HepG2 (cell line): Measurements from ENCODE around the gene CAPRIN1. TPM values are rescaled to one million over a fixed set of nuclear protein-coding genes. Genes with fewer than 3 reads are reported as not detected.

ENCODE experiments used
- ATAC-seq: fragments of 200-7000 bp; cut with Tn5 transposase; 3 replicates; pipeline ENCODE4 v1.9.1; 2020; ENCODE audit warnings: mild to moderate bottlenecking, moderate library complexity
- BruUV-seq: library from RNA; stranded (reverse); fragments of 400-500 nt; replicated peaks from 2 replicates; lab custom pipeline; 2021; lab: Mats Ljungman, UMichigan
- CTCF ChIA-PET: fragments of 300-600 bp; formaldehyde crosslinking; extraction: SDS; loops from one replicate; lab custom pipeline; 2021; ENCODE audit warnings: low total read pairs, inconsistent platforms, low intra/inter-chr PET ratio; lab: Yijun Ruan, JAX
- POLR2A ChIA-PET: fragments of 350-600 bp; sonication (Branson Sonifier 250); formaldehyde crosslinking; loops from one replicate; lab custom pipeline; 2020; ENCODE audit warnings: antibody characterized with exemption, inconsistent platforms; lab: Yijun Ruan, JAX
- DNase-seq: peaks from one replicate; pipeline ENCODE4 v3.0.0-alpha.2; 2015; ENCODE audit warnings: low spot score
- FAIRE-seq: peaks from 3 replicates; lab custom pipeline; 2011; peaks lifted over from hg19 to GRCh38; lab: Jason Lieb, UNC
- H2AFZ ChIP-seq: one replicate; pipeline ENCODE4 v1.6.1; 2011; ENCODE audit warnings: low read length, inconsistent platforms
- H3K27ac ChIP-seq: fragments of 300-600 bp; 3 replicates; pipeline ENCODE4 v1.8.0; 2011; ENCODE audit warnings: mixed run types, mild to moderate bottlenecking, mixed read lengths, low read length, inconsistent platforms; ENCODE audit not compliant: insufficient read depth; ENCODE audit errors: extremely low read length
- H3K27me3 ChIP-seq, 2 experiments: fragments of 200-600 bp in 1 of 2; 2 replicates in 1 of 2; 3 replicates in 1 of 2; pipeline versions ENCODE4 v1.6.0 to v1.8.0; 2011; ENCODE audit warnings: low read length in 2 of 2, mild to moderate bottlenecking in 2 of 2, moderate library complexity in 2 of 2, inconsistent platforms in 1 of 2; ENCODE audit not compliant: insufficient read depth in 2 of 2, control insufficient read depth in 1 of 2
- H3K36me3 ChIP-seq, 2 experiments: fragments of 200-600 bp in 1 of 2; replicated peaks in 1 of 2; 2 replicates in 1 of 2; 3 replicates in 1 of 2; pipeline versions ENCODE4 v1.5.1 to v1.8.0; 2011; ENCODE audit warnings: low read length in 2 of 2, inconsistent platforms in 1 of 2; ENCODE audit not compliant: insufficient read depth in 2 of 2, control insufficient read depth in 1 of 2
- H3K4me1 ChIP-seq: 2 replicates; pipeline ENCODE4 v1.5.1; 2012; ENCODE audit warnings: low read length, inconsistent platforms; ENCODE audit not compliant: insufficient read depth
- H3K4me2 ChIP-seq: 2 replicates; pipeline ENCODE4 v1.6.0; 2011; ENCODE audit warnings: low read depth, low read length, inconsistent platforms
- H3K4me3 ChIP-seq, 3 experiments: fragments of 200-600 bp in 1 of 3; sonication (generic), shearing (Covaris generic) in 1 of 3; replicated peaks in 1 of 3; 2 replicates each; pipeline ENCODE4 v1.5.1; 2011 to 2016; ENCODE audit warnings: low read length in 3 of 3, inconsistent platforms in 2 of 3, low read depth in 2 of 3, mild to moderate bottlenecking in 2 of 3, control low read depth in 1 of 3, mixed read lengths in 1 of 3; ENCODE audit not compliant: insufficient read depth in 1 of 3
- H3K79me2 ChIP-seq: one replicate; pipeline ENCODE4 v1.6.1; 2011; ENCODE audit warnings: low read length, inconsistent platforms; ENCODE audit not compliant: insufficient read depth
- H3K9ac ChIP-seq: 2 replicates; pipeline ENCODE4 v1.6.0; 2011; ENCODE audit warnings: mild to moderate bottlenecking, low read depth, low read length, inconsistent platforms; ENCODE audit not compliant: insufficient read depth
- H3K9me3 ChIP-seq: 2 replicates; pipeline ENCODE4 v1.5.1; 2012; ENCODE audit warnings: mild to moderate bottlenecking, low read length
- H4K20me1 ChIP-seq: 2 replicates; pipeline ENCODE4 v1.6.0; 2011; ENCODE audit warnings: inconsistent platforms, mild to moderate bottlenecking, low read length, moderate library complexity; ENCODE audit not compliant: insufficient read depth
- ATF5 ChIP-seq: sonication (generic); formaldehyde crosslinking; IDR thresholded peaks from 2 replicates; pipeline ENCODE4 v1.4.0; 2020; ENCODE audit warnings: mild to moderate bottlenecking, low read depth, missing genetic modification reagents
- DNMT1 ChIP-seq: sonication (generic); formaldehyde crosslinking; IDR thresholded peaks from 2 replicates; pipeline ENCODE4 v1.5.1; 2020; ENCODE audit warnings: mild to moderate bottlenecking, missing genetic modification reagents
- E2F1 ChIP-seq: sonication (generic); formaldehyde crosslinking; IDR thresholded peaks from 2 replicates; pipeline ENCODE4 v1.5.0; 2020; ENCODE audit warnings: missing genetic modification reagents
- EEA1 ChIP-seq: sonication (generic); formaldehyde crosslinking; IDR thresholded peaks from 2 replicates; pipeline ENCODE4 v1.5.1; 2020; ENCODE audit warnings: mild to moderate bottlenecking, missing genetic modification reagents, borderline replicate concordance
- HNRNPH1 ChIP-seq: fragments of 200-400 bp; formaldehyde crosslinking; optimal IDR thresholded peaks from 2 replicates; pipeline ENCODE3; 2017; ENCODE audit warnings: mild to moderate bottlenecking, low read depth, low read length
- PRDM15 ChIP-seq: sonication (generic); formaldehyde crosslinking; IDR thresholded peaks from 2 replicates; pipeline ENCODE4 v1.4.0; 2020; ENCODE audit warnings: missing genetic modification reagents
- PRDM4 ChIP-seq: sonication (generic); formaldehyde crosslinking; IDR thresholded peaks from 2 replicates; pipeline ENCODE4 v1.9.0; 2021; ENCODE audit warnings: missing genetic modification reagents, borderline replicate concordance
- REXO4 ChIP-seq: sonication (generic); formaldehyde crosslinking; IDR thresholded peaks from 2 replicates; pipeline ENCODE4 v1.8.0; 2022; ENCODE audit warnings: missing genetic modification reagents, mild to moderate bottlenecking, borderline replicate concordance
- SNAPC2 ChIP-seq: sonication (generic); formaldehyde crosslinking; IDR thresholded peaks from 2 replicates; pipeline ENCODE4 v1.8.1; 2022; ENCODE audit warnings: mild to moderate bottlenecking, missing genetic modification reagents
- SOX6 ChIP-seq, 2 experiments: fragments of 450-650 bp in 1 of 2; sonication (generic) in 1 of 2; formaldehyde crosslinking in 1 of 2; IDR thresholded peaks; 2 replicates each; pipeline versions ENCODE4 v1.4.0 to v1.6.1; 2017 to 2020; ENCODE audit warnings: antibody characterized with exemption in 1 of 2, mild to moderate bottlenecking in 1 of 2, missing genetic modification reagents in 1 of 2
- SRSF9 ChIP-seq: fragments of 200-400 bp; formaldehyde crosslinking; IDR thresholded peaks from 2 replicates; pipeline ENCODE4 v1.6.1; 2018; ENCODE audit warnings: borderline replicate concordance, mild to moderate bottlenecking, low read depth, low read length; ENCODE audit not compliant: insufficient read depth, poor library complexity, severe bottlenecking
- ZHX1 ChIP-seq: sonication (generic); formaldehyde crosslinking; IDR thresholded peaks from 2 replicates; pipeline ENCODE4 v1.8.1; 2022; ENCODE audit warnings: low read depth, mild to moderate bottlenecking, missing genetic modification reagents
- ZNF510 ChIP-seq: sonication (generic); formaldehyde crosslinking; IDR thresholded peaks from 2 replicates; pipeline ENCODE4 v1.4.0; 2020; ENCODE audit warnings: low read depth, mild to moderate bottlenecking, missing genetic modification reagents
- WGBS: methylation state at CpG from one replicate; pipeline ENCODE4 v1.1.6; 2017; ENCODE audit warnings: low lambda C conversion rate; 5-methylcytosine and 5-hydroxymethylcytosine counted together
- in situ Hi-C: cut with HindIII; loops from 2 replicates; pipeline ENCODE4 v1.10.0; 2017; ENCODE audit warnings: low pct_unique_long_range_greater_than_20kb; ENCODE audit not compliant: extremely low pct_ligation_motif_present
- intact Hi-C: fragments of 100-400 bp; cut with micrococcal nuclease; formaldehyde crosslinking; loops from one replicate; pipeline ENCODE4 v1.10.0; 2022; ENCODE audit not compliant: unreplicated experiment
- polyA plus RNA-seq, 8 experiments: library from polyadenylated mRNA; depleted of rRNA in 3 of 8; stranded (reverse) in 7 of 8; unstranded in 1 of 8; fragments of >200 nt; fragmentation: Illumina TruSeq in 4 of 8; extraction: Trizol in 4 of 8; gene quantifications; 2 replicates each; pipeline versions ENCODE4 v1.2.1 to v1.2.3, GENCODE V29; 2011 to 2016; ENCODE audit warnings: low read depth in 4 of 8, missing spikeins in 1 of 8, mixed read lengths in 1 of 8; ENCODE audit not compliant: insufficient read depth in 1 of 8
- total RNA-seq, 5 experiments: library from RNA; depleted of rRNA; stranded (reverse); fragments of >200 nt; fragmentation: Illumina TruSeq; extraction: Trizol; gene quantifications; 2 replicates each; pipeline ENCODE4 v1.2.3, GENCODE V29; 2016; ENCODE audit warnings: low read depth in 1 of 5

Gene CAPRIN1
- total and polyA plus RNA-seq, 2 of the 13 experiments (the other 11 are each of a cell fraction or from before 2014, with no cell fraction given): 114 to 162 TPM

GRCh38 chr11:34080609-34081008, 29.1 kb downstream of the CAPRIN1 start:
- Histone ChIP-seq H3K4me1 (peaks cover 9% of the 10 kb centered on the region), H2AFZ (no peak overlapping the region), H3K36me3 (peaks cover 18 to 88% of the 10 kb centered on the region in 2 experiments), H3K9ac (no peak overlapping the region), H3K4me2 (no peak overlapping the region), H3K27ac (no peak overlapping the region), H3K9me3 (no peaks in the 10 kb centered on the region), H4K20me1 (peaks cover 3% of the 10 kb centered on the region; the same call in 1 of the 2 replicates), H3K27me3 (no peaks in the 10 kb centered on the region), H3K79me2 (peaks cover 16% of the 10 kb centered on the region), H3K4me3 (no peak overlapping the region)
- no peak for FAIRE-seq
- ChIA-PET POLR2A (no interaction called here), CTCF (no interaction called here)
- no peak for ATAC-seq
- DNase-seq: no peak
- intact Hi-C loops: no loop called here
- BruUV-seq: no TSS peak
- WGBS: 96% methylated on average over 4 of the region's 4 CpGs
- in situ Hi-C loops: no loop called here
- TF ChIP-seq SRSF9: no peak
- TF ChIP-seq HNRNPH1: no peak
- no peak for TF ChIP-seq PRDM4 (CRISPR knock-in tag)
- TF ChIP-seq E2F1 (CRISPR knock-in tag): no peak
- no peak for TF ChIP-seq ZNF510 (CRISPR knock-in tag)
- TF ChIP-seq SNAPC2 (CRISPR knock-in tag): no peak
- TF ChIP-seq EEA1 (CRISPR knock-in tag): no peak
- no peak for TF ChIP-seq PRDM15 (CRISPR knock-in tag)
- no peak for TF ChIP-seq ZHX1
- TF ChIP-seq REXO4 (CRISPR knock-in tag): no peak
- TF ChIP-seq SOX6 (IDR thresholded peaks at IDR 0.05): no peak
- TF ChIP-seq SOX6 (CRISPR knock-in tag; IDR thresholded peaks at IDR 0.05): no peak
- TF ChIP-seq DNMT1 (CRISPR knock-in tag): no peak
- TF ChIP-seq ATF5 (CRISPR knock-in tag): no peak
